GM19328 (cell line): ENCODE results near the gene LEMD1.
"Not testable (repeated sequence)": the region's sequence is repeated elsewhere in the genome, so short reads cannot be mapped to it uniquely, and the experiment has no call there.

Experiments used
- ATAC-seq: cut with Tn5 transposase; IDR thresholded peaks from one replicate; pipeline ENCODE4 v1.9.1; 2021; ENCODE audit warnings: mild to moderate bottlenecking, moderate library complexity; ENCODE audit not compliant: unreplicated experiment

LEMD1 gene

DNA sequence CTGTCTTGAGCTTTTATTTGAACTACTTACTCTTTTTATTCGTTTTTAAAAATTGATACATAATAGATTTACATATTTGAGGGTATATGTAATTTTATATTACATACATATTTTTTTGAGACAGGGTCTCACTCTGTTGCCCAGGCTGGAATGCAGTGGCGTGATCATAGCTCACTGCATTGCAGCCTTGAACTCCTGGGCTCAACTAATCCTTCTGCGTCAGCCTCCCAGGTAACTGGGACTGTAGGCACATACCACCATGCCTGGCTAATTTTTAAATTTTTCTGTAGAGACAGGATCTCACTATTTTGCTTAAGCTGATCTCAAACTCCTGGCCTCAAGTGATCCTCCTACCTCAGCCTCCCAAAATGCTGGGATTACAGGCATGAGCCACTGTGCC is 38.9 kb downstream of the LEMD1 start:
- ATAC-seq = not testable (repeated sequence)

DNA sequence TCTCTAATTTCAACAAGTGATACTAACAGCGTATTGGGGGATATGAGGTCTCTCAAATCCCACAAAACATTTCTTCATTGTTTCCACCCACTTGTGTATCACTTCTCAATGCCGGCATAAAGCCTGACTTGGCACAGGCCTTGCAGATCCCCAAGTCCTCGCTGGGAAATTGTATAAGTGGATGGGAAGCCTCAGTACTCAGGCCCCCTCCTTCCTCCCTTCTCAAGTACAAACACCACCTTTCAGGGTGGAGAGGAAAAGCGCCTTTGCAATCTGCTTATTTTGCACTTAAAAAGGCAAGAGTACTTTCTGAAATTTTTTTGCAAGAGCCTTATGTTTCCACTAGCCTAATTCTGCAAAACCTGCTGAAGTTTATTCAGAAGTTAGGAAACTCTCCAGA is 39.3 kb downstream of the LEMD1 start:
- no peak for ATAC-seq

DNA sequence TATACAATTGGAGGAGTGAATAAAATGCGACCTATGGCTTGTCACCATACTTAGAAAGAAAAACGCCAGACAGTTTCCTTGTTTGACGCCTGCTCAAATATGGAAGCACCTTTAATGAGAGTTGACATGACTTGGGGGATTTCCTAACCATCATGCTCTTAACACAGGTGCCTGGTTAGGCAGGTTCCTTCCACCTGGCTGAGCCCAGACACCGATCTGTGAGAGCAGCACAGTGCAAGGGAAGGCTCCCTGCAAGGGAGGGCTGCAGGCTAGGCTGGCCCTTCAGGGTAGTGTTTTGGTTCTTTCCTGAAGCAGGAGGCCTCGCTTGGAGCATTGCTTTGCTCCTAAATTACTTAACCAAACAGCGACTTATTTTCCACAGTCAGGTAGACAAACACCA is 40.6 kb downstream of the LEMD1 start:
- no peak for ATAC-seq

DNA sequence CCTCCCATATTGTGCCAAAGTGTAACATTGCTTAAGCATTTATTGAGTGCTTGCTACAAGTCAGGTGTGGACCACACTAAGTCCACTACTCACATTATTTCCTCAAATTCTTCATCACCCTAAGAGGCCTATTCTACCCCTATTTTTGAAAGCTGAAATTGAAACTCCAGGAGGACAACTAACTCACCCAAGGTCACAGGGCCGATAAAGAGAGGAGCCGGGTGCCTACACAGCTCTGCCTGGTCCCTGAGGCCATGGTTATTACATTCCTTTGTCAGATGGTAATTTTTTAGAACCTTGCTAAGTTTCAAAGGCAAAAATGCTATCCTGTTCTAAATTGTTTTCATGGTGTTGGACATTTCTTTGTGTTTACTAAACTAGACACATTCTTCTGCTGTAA is 41.0 kb downstream of the LEMD1 start:
- no peak for ATAC-seq

DNA sequence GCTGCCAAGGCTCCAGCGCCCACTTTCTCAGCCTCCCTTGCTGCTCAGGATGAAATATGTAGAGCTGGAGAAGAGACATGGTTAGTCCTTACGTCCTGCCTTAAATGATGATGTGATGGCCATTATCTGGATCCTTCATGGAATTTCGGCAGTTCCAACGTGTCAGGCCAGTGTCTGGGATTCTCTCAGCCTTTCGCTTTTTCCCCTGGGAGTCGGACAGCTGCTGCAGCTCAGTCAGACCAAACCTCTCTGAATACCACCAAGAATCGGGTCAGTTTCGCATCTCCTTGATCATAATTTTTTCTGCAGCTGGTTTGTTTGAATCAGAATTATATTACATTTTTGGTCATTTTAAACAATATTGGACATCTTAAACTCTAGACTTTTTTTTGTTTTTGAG is 42.8 kb downstream of the LEMD1 start:
- no peak for ATAC-seq

DNA sequence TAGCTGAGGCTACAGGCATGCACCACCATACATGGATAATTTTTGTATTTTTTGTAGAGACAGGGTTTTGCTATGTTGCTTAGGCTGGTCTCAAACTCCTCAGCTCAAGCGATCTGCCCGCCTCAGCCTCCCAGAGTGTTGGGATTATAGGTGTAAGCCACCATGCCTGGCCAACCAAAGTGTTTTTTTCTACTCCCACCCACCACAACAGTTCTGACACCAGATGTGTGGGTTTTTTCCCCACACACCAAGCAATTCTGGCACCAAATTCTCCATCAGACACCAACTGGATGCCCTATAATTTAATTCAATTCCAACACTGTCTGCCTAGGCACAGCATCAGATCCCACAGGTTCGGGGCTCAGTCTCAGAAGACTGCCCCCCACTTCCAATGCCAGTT is 44.5 kb downstream of the LEMD1 start:
- ATAC-seq = no peak

DNA sequence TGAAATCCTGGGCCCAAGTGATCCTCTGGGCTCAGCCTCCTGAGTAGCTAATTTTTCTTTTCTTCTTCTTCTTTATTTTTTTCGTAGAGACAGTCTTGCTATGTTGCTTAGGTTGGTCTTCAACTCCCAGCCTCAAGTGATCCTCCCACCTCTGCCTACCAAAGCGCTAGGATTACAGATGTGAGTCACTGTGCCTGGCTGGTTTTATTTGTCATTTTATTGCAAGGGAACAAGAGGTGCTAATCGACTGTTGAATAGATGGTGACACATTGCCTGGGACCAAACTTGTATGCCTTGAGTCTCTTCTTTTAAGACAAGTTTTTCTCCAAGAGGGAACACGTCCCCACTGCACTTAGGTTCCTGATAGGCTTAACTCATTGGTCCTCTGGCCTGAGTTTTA is 45.1 kb downstream of the LEMD1 start:
- no peak for ATAC-seq

DNA sequence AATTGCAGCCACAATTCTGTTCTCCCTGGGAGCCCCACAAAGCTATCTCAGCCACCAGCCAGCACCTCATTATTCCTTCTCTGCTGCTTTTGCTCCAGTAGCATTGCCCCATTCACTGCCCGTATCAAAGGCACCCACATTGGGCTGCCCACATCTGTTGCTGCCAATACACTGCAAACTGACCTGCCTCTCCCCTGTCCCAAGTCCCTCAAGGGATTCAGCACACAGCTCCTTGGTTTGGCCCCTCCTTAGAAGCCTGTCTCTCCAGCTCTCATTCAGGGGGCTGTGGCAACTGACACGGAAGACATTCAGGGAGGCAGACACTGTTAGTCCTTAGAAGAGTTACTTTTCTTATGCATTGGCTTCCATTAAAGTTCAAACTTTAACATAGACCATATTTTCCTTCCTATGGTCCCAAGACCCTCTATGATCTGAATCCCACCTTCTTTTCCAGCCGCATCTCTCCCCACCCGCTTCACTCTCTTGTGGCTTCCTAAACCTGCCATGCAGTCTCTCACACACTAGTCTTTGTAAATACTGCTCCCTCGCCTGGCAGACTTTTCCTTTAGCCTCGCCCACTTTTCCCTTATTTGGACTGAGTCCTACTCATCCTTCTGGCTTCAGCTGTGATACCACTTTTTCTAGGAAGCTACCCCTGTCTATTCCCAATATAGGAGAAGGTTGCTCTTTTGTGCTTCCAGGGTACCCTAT is 45.9 kb downstream of the LEMD1 start:
- ATAC-seq = no peak

DNA sequence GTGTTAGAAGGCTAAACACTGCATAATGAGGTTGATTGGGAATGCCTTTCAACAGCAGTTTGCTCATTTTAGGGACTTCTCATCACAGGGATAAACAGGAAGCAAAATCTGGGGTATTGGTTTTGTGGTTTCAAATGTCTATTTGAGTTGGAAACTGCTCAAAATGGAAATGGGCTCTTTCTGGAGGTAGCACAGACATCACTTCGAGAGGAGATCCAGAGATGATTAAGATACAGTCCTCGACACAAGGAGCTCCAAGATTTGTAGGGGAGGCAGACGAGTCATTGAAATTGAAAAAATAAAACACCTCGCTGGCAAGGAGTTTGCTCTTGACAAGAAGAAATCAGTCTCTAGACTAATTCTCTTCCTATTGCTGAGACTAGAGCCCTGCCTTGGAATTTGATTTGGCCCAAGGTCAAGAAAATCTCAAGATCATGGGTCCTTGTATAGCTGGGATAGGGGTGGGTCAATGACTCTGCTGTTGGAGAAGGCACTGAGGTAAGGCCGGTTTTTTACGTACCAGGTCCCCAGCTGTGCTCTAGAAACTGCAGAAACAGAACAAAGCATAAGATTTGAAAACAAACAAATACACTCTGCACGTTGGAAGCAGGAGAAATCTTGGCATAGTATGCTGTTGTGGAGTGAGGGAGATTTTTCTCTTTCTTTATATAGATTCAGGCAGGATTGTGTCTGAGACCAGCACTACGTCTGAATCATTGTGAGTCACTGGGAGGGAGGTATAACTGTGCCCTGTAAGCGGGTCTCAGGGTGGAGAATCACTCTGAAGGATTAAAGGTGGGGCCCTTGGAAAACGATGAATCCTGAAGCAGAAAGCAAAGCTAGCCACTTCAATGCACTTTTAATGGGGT is 47.4 kb downstream of the LEMD1 start:
- no peak for ATAC-seq

DNA sequence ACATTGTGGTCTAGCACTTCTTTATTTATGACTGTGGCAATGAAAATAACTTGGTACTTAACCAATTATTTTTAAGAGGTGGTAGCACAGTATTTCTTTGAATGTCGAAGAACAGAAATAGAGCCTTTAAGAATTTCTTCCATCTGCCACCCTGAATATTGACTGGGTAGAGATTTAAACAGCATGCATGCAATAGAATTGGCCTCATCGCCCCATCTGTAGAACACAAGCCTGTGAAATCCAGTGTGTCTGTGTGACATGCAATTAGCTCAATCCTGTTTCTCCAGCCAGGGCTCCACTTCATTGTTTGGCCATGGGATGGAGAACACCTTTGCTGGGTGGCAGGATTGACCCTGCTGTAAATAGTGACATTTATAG is 48.1 kb downstream of the LEMD1 start:
- no peak for ATAC-seq

DNA sequence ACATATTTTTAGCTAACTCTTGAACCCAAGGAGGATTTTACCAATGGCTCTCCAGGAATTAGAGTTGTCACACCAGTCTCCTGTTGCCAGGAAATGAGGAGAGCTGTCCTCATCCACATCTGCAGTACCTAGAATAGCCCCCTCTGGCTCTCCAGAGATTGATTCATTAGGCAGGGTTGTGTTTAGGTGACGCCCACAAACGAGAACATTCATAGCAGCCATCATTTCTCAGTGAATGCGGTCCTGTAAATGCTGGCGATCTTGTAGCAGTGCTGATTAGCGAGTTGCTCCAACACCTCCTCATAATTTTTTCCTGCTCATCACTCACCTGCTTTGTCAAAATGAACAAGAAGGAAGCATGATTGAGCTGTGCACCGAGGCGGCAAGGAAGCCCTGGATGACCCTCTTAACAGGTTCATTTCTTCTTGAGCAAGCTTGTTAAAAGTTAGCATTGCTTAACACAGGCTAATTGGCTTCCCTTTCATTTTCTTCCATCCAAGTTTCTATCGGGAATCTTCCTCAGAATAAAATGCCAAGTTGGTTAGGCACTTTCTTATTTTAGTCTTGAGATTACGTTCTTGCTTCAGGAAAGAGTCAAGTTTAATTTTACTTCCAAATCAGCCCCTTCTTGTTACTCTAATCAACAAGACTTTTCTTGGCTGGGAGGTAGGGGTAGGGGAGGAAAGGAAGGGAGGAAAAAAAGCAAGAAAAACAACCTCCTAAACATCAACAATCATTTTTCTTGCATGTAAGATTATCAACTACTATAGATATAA is 48.6 kb downstream of the LEMD1 start:
- no peak for ATAC-seq

DNA sequence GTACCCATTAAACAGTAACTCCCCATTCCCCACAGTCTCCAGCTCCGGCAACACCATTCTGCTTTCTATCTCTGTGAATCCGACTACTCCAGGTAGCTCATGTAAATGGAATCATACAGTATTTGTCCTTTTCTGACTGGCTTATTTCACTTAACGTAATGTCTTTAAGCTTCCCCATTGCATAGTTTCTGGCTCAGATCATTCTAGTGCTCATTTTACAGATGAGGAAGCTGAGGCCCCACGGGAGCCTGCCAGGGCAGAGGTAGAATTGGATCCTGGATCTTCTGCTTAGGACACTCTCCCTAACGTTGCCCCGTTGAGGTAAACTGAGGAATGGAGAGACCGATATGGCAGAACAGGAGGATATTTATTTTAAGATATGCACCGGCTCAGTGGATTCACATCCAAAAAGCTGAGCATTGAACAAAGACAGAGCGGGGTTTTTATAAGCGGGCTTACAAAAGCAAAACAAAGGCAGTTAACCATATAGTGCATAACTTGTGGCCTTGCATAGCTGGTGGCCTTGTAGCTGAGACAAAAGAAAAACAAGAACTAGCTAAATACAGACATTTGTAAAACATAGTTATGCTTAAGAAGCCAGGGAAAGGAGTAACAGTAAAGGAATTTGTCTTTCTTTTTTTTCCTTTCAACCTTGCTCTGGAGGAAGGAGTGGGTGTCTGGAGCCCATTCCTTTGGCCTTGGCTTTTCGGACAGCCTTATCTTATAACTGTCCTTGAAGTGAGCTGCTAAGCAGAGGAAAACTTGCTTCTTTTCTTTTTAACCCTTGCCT is 49.8 kb downstream of the LEMD1 start:
- no peak for ATAC-seq

DNA sequence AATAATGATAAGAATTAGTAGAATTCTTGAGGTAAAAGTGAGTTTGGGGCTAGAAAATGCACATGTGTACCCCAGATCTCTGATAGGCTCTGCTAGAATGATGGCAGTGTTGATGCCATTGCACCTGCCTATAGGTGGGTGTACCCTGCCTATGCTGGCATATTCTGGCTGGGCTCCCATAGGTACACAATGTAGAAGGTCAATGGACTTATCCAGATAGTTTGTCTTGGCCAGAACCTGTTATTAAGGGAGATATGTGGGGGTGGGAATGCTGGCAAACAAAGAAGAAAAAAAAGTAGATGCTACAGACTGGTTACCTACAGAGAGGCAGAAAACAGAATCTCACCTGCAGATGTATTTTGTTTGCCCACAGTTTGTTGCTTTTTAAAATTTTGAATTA is 51.1 kb downstream of the LEMD1 start:
- ATAC-seq = no peak

DNA sequence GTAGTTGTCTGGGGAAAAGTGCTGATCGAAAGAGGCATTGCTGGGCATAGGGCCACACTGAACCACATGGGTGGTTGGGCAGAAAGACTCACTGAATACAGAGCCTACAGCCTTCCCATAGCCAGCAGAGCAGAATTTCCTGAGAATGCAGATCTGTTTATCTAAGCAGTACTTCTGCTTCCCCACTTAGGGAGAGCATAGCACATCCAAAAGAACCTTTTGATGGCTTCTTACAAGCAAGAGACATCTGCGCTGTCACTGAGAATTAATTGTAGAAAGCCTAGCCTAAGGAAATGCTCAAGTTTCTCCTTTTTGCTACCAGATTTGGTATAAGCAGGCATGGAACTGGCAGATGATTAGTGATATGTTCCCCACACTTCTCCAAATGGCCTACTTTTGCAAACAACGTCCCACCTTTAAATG is 52.1 kb downstream of the LEMD1 start:
- ATAC-seq = no peak

DNA sequence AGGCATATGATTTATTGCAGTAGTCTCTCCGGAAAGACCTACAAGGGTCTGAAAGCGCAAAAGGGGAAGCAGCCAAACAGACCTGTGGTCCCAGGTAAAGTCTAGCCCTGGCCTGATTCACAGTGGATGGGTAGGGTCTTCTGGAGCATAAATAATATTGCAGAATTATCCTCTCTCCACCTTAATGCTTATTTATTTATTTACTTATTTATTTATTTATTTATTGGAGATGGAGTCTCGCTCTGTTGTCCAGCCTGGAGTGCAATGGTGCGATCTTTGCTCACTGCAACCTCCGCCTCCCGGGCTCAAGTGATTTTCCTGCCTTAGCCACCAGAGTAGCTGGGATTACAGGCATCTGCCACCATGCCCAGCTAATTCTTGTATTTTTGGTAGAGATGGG is 53.4 kb downstream of the LEMD1 start:
- no peak for ATAC-seq

DNA sequence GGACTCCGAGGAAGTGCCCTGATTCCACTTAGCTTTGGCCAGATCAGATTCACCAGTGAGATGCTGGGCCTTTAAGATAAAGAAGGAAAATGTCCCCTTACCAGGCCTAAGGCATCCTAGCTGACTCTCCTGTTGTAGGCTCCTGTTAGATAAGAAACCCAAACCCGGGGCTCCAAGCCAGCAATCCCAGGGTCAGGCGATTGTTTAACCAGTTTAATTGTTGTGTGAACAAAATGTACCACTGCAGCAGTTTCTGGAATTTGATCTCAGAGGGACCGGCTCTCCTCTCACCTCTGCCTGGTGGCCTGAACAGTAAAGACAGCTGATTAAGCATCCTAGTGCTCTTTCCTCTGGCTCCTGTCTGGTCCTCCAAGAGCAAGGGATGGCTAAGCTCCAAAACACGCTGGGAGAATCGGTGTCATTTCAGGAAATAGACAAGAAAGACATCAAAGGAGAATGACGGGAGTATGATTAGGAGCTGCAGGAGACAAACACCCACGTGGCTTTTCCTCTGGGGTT is 55.9 kb downstream of the LEMD1 start:
- no peak for ATAC-seq

DNA sequence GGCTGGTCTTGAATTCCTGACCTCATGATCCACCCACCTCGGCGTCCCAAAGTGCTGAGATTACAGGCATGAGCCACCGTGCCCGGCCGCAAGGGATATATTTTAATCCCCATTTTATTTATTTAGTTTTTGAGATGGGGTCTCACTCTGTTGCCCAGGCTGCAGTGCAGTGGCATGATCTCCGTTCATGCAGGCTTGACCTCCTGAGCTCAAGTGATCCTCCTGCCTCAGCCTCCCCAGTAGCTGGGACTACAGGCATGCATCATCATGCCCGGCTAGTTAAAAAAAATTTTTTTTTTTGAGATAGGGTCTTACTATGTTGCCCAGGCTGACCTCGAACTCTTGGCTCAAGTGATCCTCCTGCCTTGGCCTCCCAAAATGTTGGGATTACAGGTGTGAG is 56.8 kb downstream of the LEMD1 start:
- not testable (repeated sequence) for ATAC-seq

DNA sequence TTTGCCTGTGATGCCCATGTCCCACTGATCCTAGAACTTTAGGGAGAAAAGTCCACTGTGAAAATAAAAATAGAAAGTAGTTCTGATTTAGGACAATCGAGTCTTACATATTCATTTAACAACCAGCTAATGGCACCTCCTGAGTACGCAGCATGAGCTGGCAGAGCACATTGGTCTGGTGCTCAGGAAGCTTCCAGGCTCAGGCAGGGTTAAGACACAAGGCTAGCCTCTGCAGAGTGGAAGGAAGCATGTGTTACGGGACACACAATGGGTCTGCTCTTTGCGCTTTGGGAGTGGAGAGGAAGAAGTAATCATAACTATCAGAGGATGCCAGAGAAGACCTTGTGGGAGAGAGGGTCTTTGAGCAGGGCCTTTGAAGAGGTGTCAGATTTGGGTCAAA is 61.0 kb downstream of the LEMD1 start:
- no peak for ATAC-seq

DNA sequence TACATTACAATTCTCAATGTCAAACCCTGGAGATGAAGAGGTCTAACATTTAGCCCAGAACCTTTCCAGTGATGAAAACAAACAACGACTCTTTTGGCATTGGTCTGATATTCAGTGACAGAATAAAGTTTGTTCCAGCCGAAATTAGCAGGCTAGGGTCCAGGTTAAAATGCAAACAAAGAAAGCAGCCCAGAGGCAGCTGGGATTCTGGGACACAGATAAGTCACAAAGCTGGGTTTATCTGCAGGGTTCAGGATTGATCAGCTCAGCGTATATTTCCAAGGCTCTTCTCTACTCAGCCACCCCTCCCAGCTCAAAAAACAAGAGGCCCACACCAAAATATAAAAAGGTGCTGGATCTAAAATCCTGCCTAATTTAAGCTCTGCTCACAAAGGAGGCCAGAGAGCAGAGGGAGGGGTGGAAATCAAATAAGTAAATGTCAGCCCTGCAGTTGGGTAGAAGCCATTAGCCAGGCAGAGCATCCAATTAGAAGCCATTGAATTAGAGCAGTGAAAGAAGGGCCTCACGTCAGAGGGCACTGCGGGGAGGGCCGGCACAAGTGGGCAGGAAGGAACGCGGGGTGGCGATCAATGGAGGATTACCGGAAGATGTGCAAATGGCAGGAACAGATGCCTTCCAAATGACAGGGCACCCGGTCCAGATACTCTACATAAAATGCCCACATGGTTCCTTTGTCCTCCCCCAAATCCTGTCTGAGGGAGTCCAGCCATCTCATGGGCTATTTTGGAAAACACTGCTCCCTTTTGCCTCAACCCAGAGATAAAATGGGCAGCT is 61.9 kb downstream of the LEMD1 start:
- ATAC-seq = no peak

DNA sequence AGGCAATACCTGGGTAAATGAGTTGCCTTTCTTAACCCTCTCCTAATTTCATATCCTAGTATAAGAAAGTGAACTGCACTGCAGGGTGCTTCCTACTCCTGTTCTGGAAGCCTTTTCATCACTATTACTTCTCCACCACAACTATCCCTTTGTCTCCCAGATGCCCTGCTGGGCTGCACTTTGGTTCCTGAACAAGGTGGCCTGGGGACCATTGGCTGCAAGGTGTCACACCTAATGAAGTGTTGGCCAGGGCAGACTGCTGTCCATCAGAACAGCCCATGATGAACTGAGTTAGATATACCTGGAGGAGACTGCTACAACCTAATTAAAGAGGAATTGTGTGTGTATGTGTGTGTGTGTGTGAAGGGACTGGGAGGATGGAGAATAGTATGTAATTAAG is 63.3 kb downstream of the LEMD1 start:
- ATAC-seq = no peak
